A673 (cell line): ENCODE data around the gene MEIOC.

Experiments
- CTCF ChIP-seq: fragments of 300-800, 200-600 bp; sonication (generic); conservative IDR thresholded peaks from 2 replicates; pipeline ENCODE4 v1.5.1; 2017; ENCODE audit warnings: low read depth, mild to moderate bottlenecking, antibody characterized with exemption, low read length, moderate library complexity, mixed read lengths
- EZH2 ChIP-seq: fragments of 200-600 bp; sonication (generic); IDR thresholded peaks from 2 replicates; pipeline ENCODE4 v1.6.1; 2017; ENCODE audit warnings: borderline replicate concordance, low read depth, mild to moderate bottlenecking, mixed read lengths, antibody characterized with exemption, low read length; ENCODE audit not compliant: poor library complexity, severe bottlenecking

- no peak for TF ChIP-seq CTCF
- no peak for TF ChIP-seq EZH2
Measured at GRCh38 chr17:44664867-44665266, 8.6 kb downstream of the MEIOC start.
